Stomach (tissue), 4 donors: ENCODE measurements around the gene DAND5.

ENCODE experiments used
- CTCF ChIP-seq, 7 experiments: fragments of 450-650 bp in 4 of 7; fragments of 200-600 bp in 3 of 7; sonication (generic) in 3 of 7; IDR thresholded peaks; one replicate each; pipeline ENCODE4 v1.5.1; 2016 to 2019; ENCODE audit warnings: antibody characterized with exemption in 7 of 7, control low read depth in 2 of 7, mild to moderate bottlenecking in 1 of 7
- EP300 ChIP-seq: sonication (generic); formaldehyde crosslinking; IDR thresholded peaks from one replicate; pipeline ENCODE4 v1.6.1; 2017; ENCODE audit warnings: antibody characterized with exemption

GRCh38 chr19:13001166-13001501, 31.8 kb downstream of the DAND5 start:
- TF ChIP-seq CTCF (IDR thresholded peaks at IDR 0.05), result no peak
- TF ChIP-seq EP300, result no peak
